ENCODE results near the gene SECISBP2.
A peak's percentile ranks its signal among the peaks of the same experiment; 100 is the strongest.
"Not testable (repeated sequence)": the region's sequence is repeated elsewhere in the genome, so short reads cannot be mapped to it uniquely, and the experiment has no call there.

Gene SECISBP2

DNA sequence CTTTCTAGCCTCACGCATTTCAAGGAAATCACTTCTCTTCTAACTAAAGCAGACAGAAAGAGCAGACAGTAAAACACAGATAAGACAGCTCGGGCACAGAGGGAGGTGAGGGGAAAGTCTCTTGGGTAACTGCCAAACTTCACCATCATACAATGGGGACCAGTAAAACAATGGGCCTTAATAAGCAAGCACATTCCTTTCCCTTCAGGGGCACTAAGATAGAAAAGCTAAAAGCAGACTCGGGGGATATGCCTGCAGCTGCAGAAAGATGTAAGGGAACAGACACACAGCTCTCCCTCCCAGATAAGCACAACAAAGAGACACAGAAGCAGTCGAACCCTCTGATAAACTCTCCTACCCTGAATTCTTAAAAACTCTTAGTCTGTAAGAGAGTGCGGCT lies 22.9 kb upstream of the SECISBP2 start:
- peaks cover 5% of the 10 kb centered on the region for H3K27me3 Mint-ChIP-seq

GRCh38 chr9:89301996-89302395 lies 16.3 kb upstream of the SECISBP2 start:
- not testable (repeated sequence) for H3K4me1 Mint-ChIP-seq (ENCODE audit: low read depth); H3K27me3 Mint-ChIP-seq; H3K9me3 Mint-ChIP-seq; H3K27ac Mint-ChIP-seq; H3K4me3 Mint-ChIP-seq; H3K36me3 Mint-ChIP-seq (ENCODE audit: low read depth)

More for the DNA sequence above, 22.9 kb upstream of the SECISBP2 start:
- Mint-ChIP-seq H3K4me1 (ENCODE audit: low read depth) (no peaks in the 10 kb centered on the region), H3K36me3 (ENCODE audit: low read depth) (no peaks in the 10 kb centered on the region), H3K4me3 (no peak overlapping the region), H3K27ac (no peak overlapping the region), H3K9me3 (peaks cover 4% of the 10 kb centered on the region)

- Mint-ChIP-seq H3K9me3 (no peaks in the 10 kb centered on the region), H3K36me3 (ENCODE audit: low read depth) (peaks cover 14% of the 10 kb centered on the region), H3K27me3 (no peaks in the 10 kb centered on the region), H3K4me1 (ENCODE audit: low read depth) (peaks cover 12% of the 10 kb centered on the region), H3K27ac (no peak overlapping the region), H3K4me3 (no peak overlapping the region)
These were observed 14.1 kb upstream of the SECISBP2 start for GRCh38 chr9:89304020-89304833.

GRCh38 chr9:89304834-89305188 lies 13.5 kb upstream of the SECISBP2 start:
- no peaks in the 10 kb centered on the region for H3K9me3 Mint-ChIP-seq
- no peak overlapping the region for H3K4me3 Mint-ChIP-seq
- no peak overlapping the region for H3K27ac Mint-ChIP-seq
- peaks cover 18% of the 10 kb centered on the region for H3K4me1 Mint-ChIP-seq (ENCODE audit: low read depth)
- no peaks in the 10 kb centered on the region for H3K27me3 Mint-ChIP-seq
- H3K36me3 Mint-ChIP-seq (ENCODE audit: low read depth) = peaks cover 15% of the 10 kb centered on the region

- Mint-ChIP-seq H3K4me3 (no peak overlapping the region), H3K9me3 (no peaks in the 10 kb centered on the region), H3K4me1 (ENCODE audit: low read depth) (peaks cover 26% of the 10 kb centered on the region), H3K27me3 (no peaks in the 10 kb centered on the region), H3K27ac (no peak overlapping the region), H3K36me3 (ENCODE audit: low read depth) (peaks cover 22% of the 10 kb centered on the region)
These were observed 12.4 kb upstream of the SECISBP2 start for GRCh38 chr9:89305868-89306267.

DNA sequence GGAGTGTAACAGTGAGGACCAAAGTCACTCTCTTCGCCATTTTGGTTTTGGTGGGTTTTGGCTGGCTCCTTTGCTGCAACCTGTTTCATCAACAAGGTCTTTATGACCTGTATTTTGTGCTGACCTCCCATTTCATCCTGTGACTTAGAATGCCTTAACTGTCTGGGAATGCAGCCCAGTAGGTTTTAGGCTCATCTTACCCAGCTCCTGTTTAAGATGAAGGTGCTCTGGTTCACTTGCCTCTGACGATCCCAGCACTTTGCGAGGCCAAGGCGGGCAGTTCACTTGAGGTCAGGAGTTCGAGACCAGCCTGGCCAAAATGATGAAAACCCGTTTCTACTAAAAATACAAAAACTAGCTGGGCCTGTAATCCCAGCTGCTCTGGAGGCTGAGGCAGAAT lies 9.1 kb upstream of the SECISBP2 start:
- peaks cover 50% of the 10 kb centered on the region for H3K36me3 Mint-ChIP-seq (ENCODE audit: low read depth)
- H3K4me3 Mint-ChIP-seq = peak overlapping the region; percentile 94
- no peaks in the 10 kb centered on the region for H3K27me3 Mint-ChIP-seq
- H3K4me1 Mint-ChIP-seq (ENCODE audit: low read depth) = peaks cover 46% of the 10 kb centered on the region
- no peaks in the 10 kb centered on the region for H3K9me3 Mint-ChIP-seq
- H3K27ac Mint-ChIP-seq = peak overlapping the region; percentile 97

DNA sequence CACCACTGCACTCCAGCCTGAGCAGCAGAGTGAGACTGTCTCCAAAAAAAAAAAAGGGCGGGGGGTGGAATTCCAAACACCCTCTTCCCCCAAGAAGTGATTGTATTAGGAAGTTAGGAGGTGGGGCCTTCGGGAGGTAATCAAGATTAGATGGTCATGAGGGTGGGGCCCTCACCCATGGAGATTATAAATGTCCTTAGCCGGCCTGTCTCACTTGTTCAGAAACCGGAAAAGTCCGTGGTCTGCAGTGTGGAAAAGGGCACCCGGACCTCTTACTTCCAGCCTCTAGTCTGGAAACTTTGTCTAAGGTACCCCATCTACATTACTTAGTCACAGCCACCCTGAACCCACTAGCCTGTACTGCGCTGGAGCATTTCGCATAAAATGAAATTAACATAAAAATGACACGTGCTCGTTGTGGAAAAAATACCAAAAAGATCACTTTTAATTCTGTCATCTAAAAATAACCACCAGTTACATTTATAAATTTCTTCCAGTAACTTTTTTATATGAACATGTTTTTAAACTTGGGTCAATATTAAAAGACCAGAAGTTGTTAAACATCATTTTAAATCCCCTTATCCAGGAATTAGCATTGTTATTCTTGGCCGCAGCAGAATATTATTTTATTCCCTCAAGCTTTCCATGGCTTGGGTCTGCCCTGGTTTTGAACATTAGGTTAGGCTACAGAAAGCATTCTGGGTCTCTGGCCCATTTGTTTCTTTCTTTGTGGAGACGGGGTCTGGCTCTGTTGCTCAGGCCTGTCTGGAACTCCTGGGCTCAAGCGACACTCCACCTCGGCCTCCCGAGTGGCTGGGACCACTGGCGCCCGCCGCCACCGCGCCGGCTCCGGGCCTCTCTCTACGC lies 8.5 kb upstream of the SECISBP2 start:
- peak overlapping the region; percentile 94 for H3K4me3 Mint-ChIP-seq
- peaks cover 57% of the 10 kb centered on the region for H3K36me3 Mint-ChIP-seq (ENCODE audit: low read depth)
- no peaks in the 10 kb centered on the region for H3K27me3 Mint-ChIP-seq
- no peaks in the 10 kb centered on the region for H3K9me3 Mint-ChIP-seq
- peak overlapping the region; percentile 97 for H3K27ac Mint-ChIP-seq
- peaks cover 53% of the 10 kb centered on the region for H3K4me1 Mint-ChIP-seq (ENCODE audit: low read depth)

DNA sequence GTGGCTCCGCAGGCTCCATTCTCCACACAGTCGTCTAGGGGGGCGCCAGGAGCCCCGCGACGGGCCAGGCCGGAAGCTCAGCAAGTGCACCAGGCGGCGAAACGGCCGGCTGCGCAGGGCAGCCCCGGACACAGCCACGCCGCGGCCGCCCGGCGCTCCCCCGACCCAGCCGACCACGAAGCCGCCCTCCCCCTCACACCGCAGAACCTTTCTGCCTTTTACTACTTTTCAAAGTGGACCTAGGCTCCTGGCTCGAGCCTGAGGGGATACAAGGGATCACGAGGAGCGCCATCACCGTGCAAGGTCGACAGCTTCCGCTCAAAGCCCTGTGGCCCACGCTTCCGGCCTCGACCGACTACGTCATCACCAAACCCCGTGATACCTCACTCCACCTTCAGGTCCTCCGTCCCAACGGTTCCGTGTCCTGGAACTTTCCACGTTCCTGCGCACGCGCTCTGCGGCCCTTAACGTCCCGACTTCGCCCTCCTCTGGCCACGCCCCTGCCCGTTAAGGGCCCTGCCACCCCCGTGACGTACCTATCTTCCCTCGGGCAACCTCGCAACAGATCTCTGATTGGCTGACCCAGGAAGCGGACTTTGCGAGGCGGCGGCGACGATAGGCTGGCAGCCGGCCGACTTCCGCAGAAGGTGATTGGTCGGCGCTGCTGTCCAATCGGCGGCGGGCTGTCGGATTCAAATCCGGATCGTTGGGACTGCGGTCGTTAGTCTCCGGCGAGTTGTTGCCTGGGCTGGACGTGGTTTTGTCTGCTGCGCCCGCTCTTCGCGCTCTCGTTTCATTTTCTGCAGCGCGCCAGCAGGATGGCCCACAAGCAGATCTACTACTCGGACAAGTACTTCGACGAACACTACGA lies 7.6 kb upstream of the SECISBP2 start, which contains the start of gene CKS2:
TSS of gene CKS2 (plus strand) at position 721 of the 871 bp plus-strand sequence. CDS start at position 819, 98 bp downstream.
- Mint-ChIP-seq H3K27ac (peak within 1 kb of the TSS; percentile 98), H3K9me3 (no peaks in the 10 kb centered on the region), H3K27me3 (no peaks in the 10 kb centered on the region), H3K4me3 (peak within 1 kb of the TSS; percentile 94), H3K4me1 (ENCODE audit: low read depth) (peaks cover 62% of the 10 kb centered on the region), H3K36me3 (ENCODE audit: low read depth) (peaks cover 66% of the 10 kb centered on the region)

- peaks cover 69% of the 10 kb centered on the region for H3K36me3 Mint-ChIP-seq (ENCODE audit: low read depth)
These were observed 6.7 kb upstream of the SECISBP2 start for GRCh38 chr9:89311346-89312221.

DNA sequence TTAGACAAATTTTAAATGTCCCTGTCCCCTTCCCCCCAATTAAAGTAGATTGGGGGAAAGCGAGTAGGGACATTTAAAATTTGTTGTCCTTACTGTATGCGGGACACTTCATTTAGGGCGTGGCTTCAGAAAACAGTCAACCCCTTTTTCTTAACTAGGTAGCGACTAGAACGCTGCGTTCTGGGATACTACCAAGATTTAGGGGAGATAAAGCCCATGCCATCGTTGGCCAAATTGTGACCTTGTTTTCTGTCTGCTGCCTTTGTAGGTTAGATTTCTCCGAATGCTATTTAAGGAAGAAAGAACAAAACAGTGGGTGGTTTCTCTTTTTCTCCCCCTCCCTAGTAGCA lies 6.1 kb upstream of the SECISBP2 start:
- H3K27ac Mint-ChIP-seq = peak overlapping the region; percentile 63
- peak overlapping the region; percentile 94 for H3K4me3 Mint-ChIP-seq
- H3K27me3 Mint-ChIP-seq = no peaks in the 10 kb centered on the region
- H3K36me3 Mint-ChIP-seq (ENCODE audit: low read depth) = peaks cover 72% of the 10 kb centered on the region
- peaks cover 72% of the 10 kb centered on the region for H3K4me1 Mint-ChIP-seq (ENCODE audit: low read depth)
- H3K9me3 Mint-ChIP-seq = no peaks in the 10 kb centered on the region

More at GRCh38 chr9:89311346-89312221, 6.7 kb upstream of the SECISBP2 start:
- peak overlapping the region; percentile 98 for H3K27ac Mint-ChIP-seq
- peak overlapping the region; percentile 94 for H3K4me3 Mint-ChIP-seq
- no peaks in the 10 kb centered on the region for H3K9me3 Mint-ChIP-seq
- peaks cover 69% of the 10 kb centered on the region for H3K4me1 Mint-ChIP-seq (ENCODE audit: low read depth)
- H3K27me3 Mint-ChIP-seq = no peaks in the 10 kb centered on the region

- no peaks in the 10 kb centered on the region for H3K9me3 Mint-ChIP-seq
- peak overlapping the region; percentile 94 for H3K4me3 Mint-ChIP-seq
- peaks cover 80% of the 10 kb centered on the region for H3K4me1 Mint-ChIP-seq (ENCODE audit: low read depth)
- H3K36me3 Mint-ChIP-seq (ENCODE audit: low read depth) = peaks cover 76% of the 10 kb centered on the region
- no peaks in the 10 kb centered on the region for H3K27me3 Mint-ChIP-seq
- H3K27ac Mint-ChIP-seq = peak overlapping the region; percentile 42
These were observed 4.5 kb upstream of the SECISBP2 start for GRCh38 chr9:89313842-89314241.

DNA sequence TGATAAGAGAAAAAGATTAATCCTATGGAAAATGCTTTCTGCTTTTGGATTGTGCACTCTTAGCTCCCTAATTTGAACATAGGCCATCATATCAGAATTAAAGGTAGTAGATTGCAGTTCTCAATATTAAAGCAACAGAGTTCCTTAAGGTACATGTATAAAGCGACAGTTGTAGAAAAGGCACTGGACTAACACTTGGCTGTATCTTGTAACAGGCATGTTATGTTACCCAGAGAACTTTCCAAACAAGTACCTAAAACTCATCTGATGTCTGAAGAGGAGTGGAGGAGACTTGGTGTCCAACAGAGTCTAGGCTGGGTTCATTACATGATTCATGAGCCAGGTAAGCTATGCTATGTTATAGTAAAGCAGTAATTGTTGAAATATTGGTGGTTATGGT lies 3.3 kb upstream of the SECISBP2 start:
- Mint-ChIP-seq H3K4me1 (ENCODE audit: low read depth) (peaks cover 82% of the 10 kb centered on the region), H3K9me3 (no peaks in the 10 kb centered on the region), H3K4me3 (peak overlapping the region; percentile 94), H3K36me3 (ENCODE audit: low read depth) (peaks cover 83% of the 10 kb centered on the region), H3K27ac (peak overlapping the region; percentile 42), H3K27me3 (no peaks in the 10 kb centered on the region)

- Mint-ChIP-seq H3K4me1 (ENCODE audit: low read depth) (peaks cover 84% of the 10 kb centered on the region), H3K27ac (no peak overlapping the region), H3K36me3 (ENCODE audit: low read depth) (peaks cover 84% of the 10 kb centered on the region), H3K27me3 (no peaks in the 10 kb centered on the region), H3K4me3 (no peak overlapping the region), H3K9me3 (no peaks in the 10 kb centered on the region)
These were observed 2.8 kb upstream of the SECISBP2 start for GRCh38 chr9:89315482-89315881.

GRCh38 chr9:89317282-89317681 lies 1.0 kb upstream of the SECISBP2 start:
- peak overlapping the region; percentile 92 for H3K27ac Mint-ChIP-seq

More at GRCh38 chr9:89317282-89317681, 1.0 kb upstream of the SECISBP2 start:
- Mint-ChIP-seq H3K4me1 (ENCODE audit: low read depth) (peaks cover 97% of the 10 kb centered on the region), H3K9me3 (no peaks in the 10 kb centered on the region), H3K4me3 (peak overlapping the region; percentile 92), H3K36me3 (ENCODE audit: low read depth) (peaks cover 89% of the 10 kb centered on the region), H3K27me3 (no peaks in the 10 kb centered on the region)

All from stimulated activated naive CD8-positive, alpha-beta T cell treated with anti-CD3 and anti-CD28 coated beads, Interleukin-15, Interleukin-2, amounts not matched to agents 100 ng/mL and 50 ng/mL, for 24 hours (primary cell).